Measurements from ENCODE around the gene PEF1.
"Not testable (repeated sequence)": the region's sequence is repeated elsewhere in the genome, so short reads cannot be mapped to it uniquely, and the experiment has no call there.

Gene PEF1

GRCh38 chr1:31600641-31601040 lies 44.0 kb downstream of the PEF1 start:
- DNase-seq = no peak

DNA sequence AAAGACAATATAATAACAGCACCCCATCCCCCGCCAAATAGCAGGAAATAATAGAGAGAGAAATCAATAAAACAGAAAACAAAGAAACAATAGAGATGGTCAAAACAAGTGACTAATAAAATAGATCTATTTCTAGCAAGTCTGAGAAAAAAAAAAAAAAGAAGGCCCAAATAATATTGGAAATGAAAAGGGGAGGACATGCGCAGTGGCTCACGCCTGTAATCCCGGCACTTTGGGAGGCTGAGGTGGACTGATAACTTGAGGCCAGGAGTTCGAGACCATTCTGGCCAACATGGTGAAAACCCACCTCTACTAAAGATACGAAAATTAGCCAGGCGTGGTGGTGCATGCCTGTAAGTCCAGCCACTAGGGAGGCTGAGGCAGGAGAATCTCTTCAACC lies 45.7 kb downstream of the PEF1 start:
- DNase-seq = no peak

DNA sequence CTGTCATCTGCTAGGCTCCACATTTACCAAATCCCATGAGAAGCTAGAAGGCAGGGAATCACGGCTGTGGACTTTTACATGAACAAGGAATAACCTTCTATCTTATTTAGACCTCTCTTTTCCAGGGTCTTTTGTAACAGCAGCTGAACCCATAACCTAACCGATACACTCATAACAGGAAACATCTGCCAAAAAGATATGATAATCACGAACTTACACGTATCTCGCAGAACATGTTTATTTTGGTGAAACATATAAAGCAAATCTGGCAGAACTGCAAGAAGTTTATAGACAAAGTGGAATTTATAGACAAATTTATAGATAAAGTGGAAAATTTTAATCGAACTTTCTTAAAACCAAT lies 48.0 kb downstream of the PEF1 start:
- no peak for DNase-seq

DNA sequence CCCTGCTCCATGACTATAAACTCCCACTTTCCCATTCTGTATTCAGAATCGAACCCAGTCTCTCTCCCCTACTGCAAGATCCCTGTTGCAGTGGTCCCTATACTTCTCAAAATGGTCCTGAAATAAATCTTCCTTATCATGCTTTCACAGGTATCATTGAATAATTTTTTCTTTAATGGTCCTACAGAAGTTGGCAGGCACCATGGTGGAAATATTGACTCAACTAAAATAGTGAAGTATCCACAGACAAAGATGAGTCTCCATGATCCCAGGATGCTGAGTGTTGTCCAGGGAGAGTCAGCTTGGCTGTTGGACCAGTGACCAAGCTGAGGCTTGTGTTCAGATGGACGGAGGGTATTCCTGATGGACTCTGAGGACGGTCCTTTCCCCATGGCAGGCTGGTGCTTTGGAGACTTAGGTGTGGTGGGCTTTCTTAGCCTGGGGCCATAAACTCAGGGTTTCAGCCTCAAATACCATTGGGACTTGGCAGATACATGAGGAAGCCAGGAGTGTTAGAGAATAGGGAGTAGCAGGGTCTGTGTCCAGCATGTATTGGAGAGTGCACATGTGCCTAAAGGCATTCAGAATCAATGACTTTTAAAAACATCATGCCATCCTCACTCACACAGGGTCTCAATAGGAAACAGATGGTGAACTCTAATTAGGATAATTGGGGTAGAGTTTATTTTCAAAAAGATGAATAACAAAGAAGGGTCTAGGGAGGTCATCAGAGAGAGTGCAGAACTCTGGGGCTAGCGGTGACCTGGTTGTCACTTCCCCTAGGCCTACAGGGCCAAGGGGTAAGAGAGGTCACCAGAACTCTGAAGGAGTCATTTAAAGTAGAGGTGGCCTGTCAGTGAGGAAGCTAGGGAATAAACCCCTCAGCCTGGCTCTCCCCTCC lies 48.6 kb downstream of the PEF1 start:
- DNase-seq = no peak

DNA sequence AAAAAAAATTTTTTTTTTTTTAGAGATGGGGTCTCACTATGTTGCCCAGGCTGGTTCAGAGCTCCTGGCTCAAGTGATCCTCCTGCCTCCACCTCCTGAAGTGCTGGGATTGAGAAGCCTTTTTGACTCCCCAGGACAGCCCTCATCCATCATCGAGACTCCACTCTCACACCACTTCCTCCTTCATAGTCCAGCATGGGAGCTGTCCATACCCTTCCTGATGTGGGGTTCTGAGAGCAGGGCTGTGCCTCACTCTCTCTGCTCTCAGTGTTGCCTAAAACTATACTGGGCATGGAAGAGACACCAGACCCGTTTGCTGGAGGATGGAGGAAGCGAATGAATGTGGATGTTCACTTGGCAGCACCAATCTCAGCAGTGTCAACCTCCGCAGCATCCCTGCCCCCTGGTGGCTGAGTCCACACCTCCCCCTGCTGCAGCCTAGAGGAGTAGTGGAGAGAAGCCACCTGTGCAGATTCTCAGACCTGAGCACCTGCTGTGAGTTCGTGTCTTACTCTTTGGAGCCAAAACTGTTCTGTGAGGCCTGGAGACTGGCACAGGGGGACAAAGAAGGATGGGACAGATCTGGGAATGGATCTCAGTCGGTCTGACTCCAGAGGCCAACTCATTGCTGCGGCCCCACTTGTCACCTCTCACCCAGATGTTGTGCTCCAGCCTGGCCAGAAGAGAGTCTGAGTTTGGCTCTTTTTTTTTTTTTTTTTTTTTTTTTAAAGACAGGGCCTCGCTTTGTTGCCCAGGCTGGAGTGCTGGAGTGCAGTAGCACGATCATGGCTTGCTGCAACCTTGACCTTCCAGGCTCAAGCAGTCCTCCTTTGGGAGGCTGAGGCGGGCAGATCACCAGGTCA lies 50.7 kb downstream of the PEF1 start:
- DNase-seq = peak; percentile 39

DNA sequence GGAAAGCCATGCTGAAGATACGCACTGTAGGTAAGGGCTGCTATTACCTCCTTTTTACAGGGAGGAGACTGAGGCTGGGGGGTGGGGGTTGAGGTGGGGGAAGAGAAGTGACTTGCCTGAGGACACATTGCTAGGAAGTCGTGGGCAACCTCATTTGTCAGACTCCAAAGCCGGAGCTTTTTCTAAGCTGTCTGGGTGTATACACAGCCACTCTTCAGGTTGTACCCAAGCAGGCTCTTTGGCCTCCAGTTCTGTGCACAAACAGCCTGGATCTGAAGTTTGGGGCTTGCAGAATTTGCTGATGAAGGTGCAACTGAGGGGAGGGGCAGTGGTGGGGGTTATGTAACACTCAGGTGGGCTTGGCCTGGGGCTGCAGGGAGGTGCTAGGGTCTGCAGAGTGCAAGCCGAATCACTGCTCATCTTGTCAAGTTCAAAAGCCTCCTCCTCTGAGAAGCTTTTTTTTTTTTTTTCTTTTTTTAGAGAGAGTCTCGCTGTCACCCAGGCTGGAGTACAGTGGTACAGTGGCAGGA lies 51.5 kb downstream of the PEF1 start:
- no peak for DNase-seq

GRCh38 chr1:31592132-31592531 lies 52.5 kb downstream of the PEF1 start:
- DNase-seq = no peak

DNA sequence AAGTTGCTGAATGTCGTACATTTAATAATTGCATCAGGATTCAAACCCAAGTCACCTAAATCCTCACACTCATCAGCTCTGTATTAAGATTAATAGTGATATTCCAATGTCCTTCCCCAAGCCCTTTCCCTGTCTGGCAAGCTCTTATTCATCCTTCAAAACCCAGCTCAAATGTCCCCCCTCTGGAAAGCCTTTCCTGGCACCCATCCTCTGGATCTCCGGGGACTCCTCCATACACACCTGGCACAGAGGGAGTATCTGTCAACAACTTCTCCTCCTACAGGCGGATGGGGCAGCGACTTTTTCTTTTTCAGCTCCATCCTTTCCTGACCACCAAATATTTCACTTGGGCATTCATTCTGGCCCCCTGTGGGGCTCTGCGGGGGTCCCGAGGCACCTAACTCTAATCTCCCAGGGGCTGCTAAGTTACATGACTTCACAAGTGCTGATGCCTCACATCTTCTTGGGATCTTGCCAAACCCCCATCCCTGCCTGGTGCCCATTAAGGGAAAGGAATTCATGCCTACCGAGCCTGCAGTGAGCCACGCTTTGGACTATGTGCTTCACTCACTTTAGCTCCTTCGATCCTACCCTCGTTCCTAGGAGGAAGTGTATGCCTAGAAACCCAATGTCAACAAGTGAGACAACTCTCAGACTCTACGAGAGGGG lies 53.1 kb downstream of the PEF1 start:
- DNase-seq = no peak

DNA sequence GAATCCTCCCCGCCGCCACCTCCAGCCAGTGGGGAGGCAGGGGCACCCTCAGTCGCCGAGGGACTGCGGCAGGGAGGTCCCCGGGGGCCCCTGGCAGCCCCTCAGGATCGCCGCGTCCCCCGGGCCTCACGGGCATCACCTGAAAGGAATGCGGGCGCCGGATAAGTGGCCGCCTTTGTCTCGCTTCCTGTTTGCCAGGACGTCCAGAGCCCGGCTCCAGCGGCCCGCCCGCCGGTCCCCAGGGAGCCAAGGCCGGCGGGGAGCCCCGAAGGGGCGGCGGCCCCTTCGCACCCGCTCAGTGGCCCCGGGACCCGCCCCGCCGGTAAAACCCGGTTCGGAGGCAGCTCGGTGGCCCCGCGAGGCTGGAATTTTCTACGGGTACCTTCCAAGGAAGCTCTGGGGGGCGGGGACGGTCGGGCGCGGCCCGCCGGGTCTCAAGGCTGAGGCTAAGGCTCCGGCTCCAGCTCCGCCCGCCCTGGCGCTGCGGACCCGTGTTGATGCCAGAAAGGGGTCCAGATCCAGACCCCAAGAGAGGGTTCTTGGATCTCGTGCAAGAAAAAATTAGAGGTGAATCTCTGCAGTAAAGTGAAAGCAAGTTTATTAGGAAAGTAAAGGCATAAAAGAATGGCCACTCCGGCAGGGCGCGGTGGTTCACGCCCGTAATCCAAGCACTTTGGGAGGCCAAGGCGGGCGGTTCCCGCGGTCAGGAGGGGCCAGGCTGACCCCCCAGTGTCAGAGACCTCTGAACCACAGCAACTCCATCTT lies 55.7 kb downstream of the PEF1 start:
- no peak for DNase-seq

DNA sequence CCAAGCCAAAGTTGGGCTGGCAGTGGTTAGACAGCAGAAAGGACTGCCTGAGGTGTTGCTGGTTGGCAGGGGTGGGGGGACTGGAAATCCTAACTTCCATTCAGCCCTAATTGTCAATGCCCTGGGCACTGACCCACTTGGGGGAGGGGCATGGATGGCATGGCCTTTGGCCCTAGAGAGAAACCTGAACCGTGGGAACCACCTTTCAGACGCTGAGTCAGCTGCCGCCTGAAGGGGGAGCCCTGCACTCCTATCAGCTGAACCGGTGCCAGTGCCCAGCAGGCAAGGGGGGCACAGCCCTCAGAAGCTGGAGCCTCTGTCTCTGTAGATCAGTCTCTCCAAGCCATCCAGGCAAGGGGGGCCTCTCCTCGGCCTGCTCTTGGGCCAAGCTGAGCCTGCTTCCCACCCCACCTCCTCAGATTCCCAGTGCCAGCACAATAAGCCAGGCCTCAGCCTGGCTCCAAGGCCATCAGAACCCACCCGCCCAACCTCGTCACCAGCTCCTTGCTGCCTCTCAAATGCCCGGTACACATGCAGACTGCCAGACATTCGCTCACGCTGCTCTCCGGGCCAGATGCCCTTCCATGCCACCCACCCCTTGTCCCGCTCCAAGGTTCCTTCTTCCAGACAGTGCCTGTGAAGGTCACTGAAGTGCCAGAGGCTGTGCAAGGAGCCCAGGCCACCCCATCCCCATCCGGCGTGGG lies 56.8 kb downstream of the PEF1 start:
- peak; percentile 12 for DNase-seq

- DNase-seq = not testable (repeated sequence)
These were observed 57.4 kb downstream of the PEF1 start for GRCh38 chr1:31587328-31587699.

GRCh38 chr1:31586376-31587327 lies 58.0 kb downstream of the PEF1 start:
- DNase-seq = no peak

DNA sequence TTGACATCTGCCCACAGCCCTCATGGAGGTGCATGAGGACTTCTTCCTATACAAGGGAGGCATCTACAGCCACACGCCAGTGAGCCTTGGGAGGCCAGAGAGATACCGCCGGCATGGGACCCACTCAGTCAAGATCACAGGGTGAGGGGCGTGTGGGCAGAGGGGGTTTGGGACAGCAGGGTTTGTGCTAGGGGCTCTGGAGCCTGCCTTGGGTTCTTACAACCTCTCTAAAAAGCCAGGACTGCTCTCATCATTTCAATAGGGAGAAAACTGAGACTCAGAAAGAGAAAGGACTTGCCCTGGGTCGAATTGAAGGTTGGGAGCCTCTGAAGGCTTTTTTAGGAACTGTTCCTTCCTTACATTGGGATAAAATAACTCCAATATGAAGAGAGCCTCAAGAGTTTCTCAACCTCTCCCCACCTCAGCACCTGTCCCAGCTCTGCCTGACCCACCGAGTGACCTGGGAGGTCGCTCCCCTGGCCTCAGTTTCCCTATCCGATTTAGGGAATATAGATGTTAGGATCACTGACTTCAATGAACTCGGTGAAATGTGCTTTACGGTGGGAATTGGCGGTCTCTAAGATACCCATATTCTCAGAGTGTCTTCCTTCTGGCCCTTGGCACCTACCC lies 58.8 kb downstream of the PEF1 start:
- DNase-seq = no peak

GRCh38 chr1:31584869-31585735 lies 59.6 kb downstream of the PEF1 start:
- DNase-seq = no peak

DNA sequence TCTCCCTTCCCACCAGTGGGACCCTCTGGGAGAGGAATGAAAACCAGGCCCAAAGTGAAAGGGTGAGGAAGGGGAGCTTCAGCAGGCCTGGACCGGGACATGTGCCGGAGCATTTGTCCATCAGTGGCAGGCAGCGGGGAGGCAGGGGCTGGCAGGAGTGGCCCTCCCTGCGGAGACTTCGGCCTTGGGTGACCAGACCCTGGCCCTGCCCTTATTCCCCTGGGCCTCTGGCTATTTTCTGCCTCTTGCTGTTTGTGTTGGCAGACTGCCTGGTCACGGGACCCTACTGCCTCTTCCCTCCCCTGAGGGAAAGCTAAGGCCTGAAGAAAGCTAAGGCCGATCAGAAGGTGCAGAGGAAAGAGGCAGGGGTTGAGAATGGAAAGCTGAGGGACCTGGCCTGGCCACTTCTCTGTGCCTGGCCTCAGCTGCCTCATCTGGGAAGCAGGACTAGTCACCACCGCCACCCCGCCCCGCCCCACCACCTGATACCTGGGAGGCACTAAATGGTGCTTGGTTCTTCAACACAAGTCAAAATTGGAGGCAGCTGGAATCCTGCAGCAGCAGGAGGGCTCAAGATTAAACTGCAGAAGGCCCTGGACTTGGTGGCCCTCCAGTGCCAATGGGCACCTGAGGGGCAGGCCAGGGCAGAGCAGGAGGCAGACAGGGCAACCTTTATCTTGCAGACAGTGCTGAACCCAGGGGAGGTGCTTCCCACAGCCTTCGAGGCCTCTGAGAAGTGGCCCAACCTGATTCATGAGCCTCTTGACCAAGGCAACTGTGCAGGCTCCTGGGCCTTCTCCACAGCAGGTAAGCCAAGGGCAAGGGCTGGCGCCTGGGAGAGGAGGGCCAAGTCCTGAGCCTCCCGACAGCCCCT lies 60.4 kb downstream of the PEF1 start:
- DNase-seq = no peak

- DNase-seq = no peak
These were observed 61.3 kb downstream of the PEF1 start for GRCh38 chr1:31583082-31583994.

Data from NCI-H510A treated with DMSO at 0.1 percent for 48 hours (cell line).